IMR-90 (cell line): Measurements from ENCODE around the gene MYO5A. TPM values are rescaled to one million over a fixed set of nuclear protein-coding genes. Genes with fewer than 3 reads are reported as not detected.

Experiments used
- ATAC-seq: fragments of 200-7000 bp; cut with Tn5 transposase; 2 replicates; pipeline ENCODE4 v1.9.1; 2020; ENCODE audit warnings: low read depth, mild to moderate bottlenecking, moderate library complexity
- BruUV-seq: library from RNA; stranded (reverse); fragments of 400-500 nt; replicated peaks from 2 replicates; lab custom pipeline; 2021; lab: Mats Ljungman, UMichigan
- CTCF ChIA-PET: fragments of 300-600 bp; formaldehyde crosslinking; extraction: SDS; loops from one replicate; lab custom pipeline; 2021; ENCODE audit warnings: antibody characterized with exemption; lab: Yijun Ruan, JAX
- POLR2A ChIA-PET: fragments of 300-600 bp; sonication (Branson Sonifier 250); formaldehyde crosslinking; loops from one replicate; lab custom pipeline; 2022; ENCODE audit warnings: antibody characterized with exemption; ENCODE audit not compliant: unreplicated experiment; lab: Charles Lee
- DNase-seq: peaks from one replicate; pipeline ENCODE4 v3.0.0; 2013
- H2AFZ ChIP-seq: replicated peaks from 2 replicates; pipeline ENCODE3; 2013; ENCODE audit warnings: low read length, mild to moderate bottlenecking; ENCODE audit not compliant: poor library complexity
- H2AK5ac ChIP-seq: 2 replicates; pipeline ENCODE4 v1.6.1; 2013; ENCODE audit warnings: low read depth, low read length, inconsistent platforms
- H2AK9ac ChIP-seq: replicated peaks from 2 replicates; pipeline ENCODE3; 2013; ENCODE audit warnings: mild to moderate bottlenecking, low read depth, low read length, moderate library complexity; ENCODE audit not compliant: poor library complexity
- H2BK120ac ChIP-seq: 2 replicates; pipeline ENCODE4 v1.6.1; 2013; ENCODE audit warnings: low read depth, low read length, inconsistent platforms
- H2BK15ac ChIP-seq: 3 replicates; pipeline ENCODE4 v1.6.1; 2013; ENCODE audit warnings: low read depth, low read length, inconsistent platforms
- H2BK20ac ChIP-seq: 2 replicates; pipeline ENCODE4 v1.6.1; 2013; ENCODE audit warnings: low read depth, mild to moderate bottlenecking, inconsistent platforms, low read length, moderate library complexity
- H2BK5ac ChIP-seq: 2 replicates; pipeline ENCODE4 v1.6.1; 2013; ENCODE audit warnings: mild to moderate bottlenecking, low read depth, low read length, inconsistent platforms; ENCODE audit not compliant: poor library complexity, severe bottlenecking
- H3K14ac ChIP-seq: replicated peaks from 2 replicates; pipeline ENCODE4 v1.6.1; 2013; ENCODE audit warnings: low read depth, low read length, inconsistent platforms
- H3K18ac ChIP-seq: 2 replicates; pipeline ENCODE4 v1.6.1; 2013; ENCODE audit warnings: low read depth, low read length, control low read depth
- H3K23ac ChIP-seq: 2 replicates; pipeline ENCODE4 v1.6.1; 2013; ENCODE audit warnings: low read depth, low read length, inconsistent platforms
- H3K27ac ChIP-seq: 2 replicates; pipeline ENCODE4 v1.5.1; 2013; ENCODE audit warnings: mild to moderate bottlenecking, control low read depth, low read length; ENCODE audit not compliant: insufficient read depth
- H3K27me3 ChIP-seq: 2 replicates; pipeline ENCODE4 v1.6.1; 2013; ENCODE audit warnings: low read length; ENCODE audit not compliant: control insufficient read depth, insufficient read depth
- H3K36me3 ChIP-seq: 2 replicates; pipeline ENCODE4 v1.6.1; 2013; ENCODE audit warnings: low read length, mixed read lengths; ENCODE audit not compliant: control insufficient read depth, insufficient read depth
- H3K4ac ChIP-seq: 2 replicates; pipeline ENCODE4 v1.6.1; 2013; ENCODE audit warnings: low read depth, low read length, inconsistent platforms
- H3K4me1 ChIP-seq: 2 replicates; pipeline ENCODE4 v1.6.1; 2013; ENCODE audit warnings: low read length, mixed read lengths; ENCODE audit not compliant: control insufficient read depth, insufficient read depth
- H3K4me2 ChIP-seq: 2 replicates; pipeline ENCODE4 v1.6.1; 2013; ENCODE audit warnings: low read depth, mild to moderate bottlenecking, control low read depth, low read length, moderate library complexity
- H3K4me3 ChIP-seq: 2 replicates; pipeline ENCODE4 v1.5.1; 2013; ENCODE audit warnings: low read depth, mild to moderate bottlenecking, control low read depth, low read length, moderate library complexity; ENCODE audit not compliant: insufficient read depth
- H3K56ac ChIP-seq: 2 replicates; pipeline ENCODE4 v1.6.1; 2013; ENCODE audit warnings: low read length, inconsistent platforms; ENCODE audit not compliant: insufficient read depth; ENCODE audit errors: extremely low read depth
- H3K79me1 ChIP-seq, 2 experiments: 2 replicates each; pipeline ENCODE4 v1.6.1; 2013; ENCODE audit warnings: low read length in 2 of 2, inconsistent platforms in 1 of 2, low read depth in 1 of 2
- H3K9ac ChIP-seq: 2 replicates; pipeline ENCODE4 v1.6.1; 2013; ENCODE audit warnings: low read depth, low read length, control low read depth
- H3K9me1 ChIP-seq: 2 replicates; pipeline ENCODE4 v1.6.1; 2013; ENCODE audit warnings: low read length, inconsistent platforms; ENCODE audit not compliant: insufficient read depth
- H3K9me3 ChIP-seq: 2 replicates; pipeline ENCODE4 v1.6.1; 2013; ENCODE audit warnings: low read length; ENCODE audit not compliant: control insufficient read depth, insufficient read depth
- H4K20me1 ChIP-seq: 2 replicates; pipeline ENCODE4 v1.6.1; 2013; ENCODE audit warnings: low read length, inconsistent platforms; ENCODE audit not compliant: insufficient read depth
- H4K5ac ChIP-seq: 2 replicates; pipeline ENCODE4 v1.6.1; 2013; ENCODE audit warnings: mild to moderate bottlenecking, low read depth, low read length, control low read depth
- H4K8ac ChIP-seq, 2 experiments: 2 replicates each; pipeline ENCODE4 v1.6.1; 2013; ENCODE audit warnings: low read depth in 2 of 2, low read length in 2 of 2, control low read depth in 1 of 2, inconsistent platforms in 1 of 2
- H4K91ac ChIP-seq: 2 replicates; pipeline ENCODE4 v1.6.1; 2013; ENCODE audit warnings: low read depth, low read length, inconsistent platforms; ENCODE audit not compliant: insufficient read depth
- BHLHE40 ChIP-seq: fragments of 150-350 bp; IDR thresholded peaks from 2 replicates; pipeline ENCODE4 v1.6.1; 2016; ENCODE audit warnings: mild to moderate bottlenecking, low read depth, low read length
- CEBPB ChIP-seq: IDR thresholded peaks from 2 replicates; pipeline ENCODE4 v1.6.1; 2012; ENCODE audit warnings: low read depth, low read length, improper control_type of control experiment
- CHD1 ChIP-seq: IDR thresholded peaks from 2 replicates; pipeline ENCODE4 v1.6.1; 2012; ENCODE audit warnings: low read depth, low read length, improper control_type of control experiment
- FOS ChIP-seq: fragments of 150-350 bp; IDR thresholded peaks from 2 replicates; pipeline ENCODE4 v1.6.1; 2016; ENCODE audit warnings: low read depth, low read length
- NFE2L2 ChIP-seq: fragments of 150-350 bp; IDR thresholded peaks from 2 replicates; pipeline ENCODE4 v1.6.1; 2016; ENCODE audit warnings: low read depth, mild to moderate bottlenecking, low read length
- POLR2A ChIP-seq: IDR thresholded peaks from 2 replicates; pipeline ENCODE4 v1.6.1; 2012; ENCODE audit warnings: mild to moderate bottlenecking, low read depth, low read length
- RAD21 ChIP-seq: IDR thresholded peaks from 2 replicates; pipeline ENCODE4 v1.6.1; 2012; ENCODE audit warnings: low read length, improper control_type of control experiment
- RCOR1 ChIP-seq: IDR thresholded peaks from 2 replicates; pipeline ENCODE4 v1.6.1; 2012; ENCODE audit warnings: mild to moderate bottlenecking, low read length, improper control_type of control experiment; ENCODE audit not compliant: insufficient replicate concordance
- RFX5 ChIP-seq: IDR thresholded peaks from 2 replicates; pipeline ENCODE4 v1.8.0; 2012; ENCODE audit warnings: low read depth, mild to moderate bottlenecking, low read length, moderate library complexity
- SMC3 ChIP-seq: fragments of 150-350 bp; IDR thresholded peaks from 2 replicates; pipeline ENCODE4 v1.6.1; 2016; ENCODE audit warnings: low read depth, mild to moderate bottlenecking, antibody characterized with exemption, low read length, moderate library complexity
- USF2 ChIP-seq: fragments of 150-350 bp; IDR thresholded peaks from 2 replicates; pipeline ENCODE4 v1.6.1; 2017; ENCODE audit warnings: mild to moderate bottlenecking, antibody characterized with exemption, low read length, low read depth
- WGBS, 2 experiments: methylation state at CpG; one replicate each; pipeline versions ENCODE4 v1.1.5 to v1.1.7; 2013; ENCODE audit warnings: missing lambda C conversion rate in 2 of 2; ENCODE audit not compliant: insufficient read length in 1 of 2; ENCODE audit errors: extremely low coverage in 2 of 2; 5-methylcytosine and 5-hydroxymethylcytosine counted together
- dilution Hi-C: fragments of 300-500 bp; cut with HindIII; formaldehyde crosslinking; loops from one replicate; pipeline ENCODE4 v1.14.3; 2018; ENCODE audit warnings: low sequenced_read_pairs; ENCODE audit not compliant: unreplicated experiment
- in situ Hi-C: fragments of 300-500 bp; cut with MboI; formaldehyde crosslinking; loops from 3 replicates; pipeline ENCODE4 v1.14.3; 2019; ENCODE audit warnings: low sequenced_read_pairs, inconsistent platforms, mixed read lengths
- intact Hi-C: fragments of 100-400 bp; cut with micrococcal nuclease; formaldehyde crosslinking; loops from 2 replicates; pipeline ENCODE4 v1.10.0; 2022
- polyA plus RNA-seq, 3 experiments: library from polyadenylated mRNA; depleted of rRNA; stranded (reverse); fragments of >200 nt; gene quantifications; 2 replicates each; pipeline ENCODE4 v1.2.3, GENCODE V29; 2012; ENCODE audit warnings: low replicate concordance in 1 of 3
- total RNA-seq: library from RNA; depleted of rRNA; stranded (reverse); fragments of >200 nt; gene quantifications from 2 replicates; pipeline ENCODE4 v1.2.3, GENCODE V29; 2012
- TF ChIP-seq, protein P1 (sequence below): fragments of 150-350 bp; IDR thresholded peaks from 2 replicates; pipeline ENCODE4 v1.6.1; 2016; ENCODE audit warnings: low read depth, mild to moderate bottlenecking, low read length, moderate library complexity, borderline replicate concordance

MYO5A gene
- total and polyA plus RNA-seq, 2 of the 4 experiments (the other 2 are of a cell fraction): 19.4 to 69.2 TPM

- no peak overlapping the region for H3K4me3 ChIP-seq
- H2BK15ac ChIP-seq: no peak overlapping the region
- H3K9ac ChIP-seq: no peak overlapping the region
- in situ Hi-C loops (loop anchor here (10.0 kb wide), 1 partner anchor 396 kb away; no protein-coding TSS in a partner anchor), intact Hi-C loops (loop anchor here (5.0 kb wide), 1 partner anchor 188 kb away; the partner anchor contains the start of gene MYO5A), dilution Hi-C loops (no loop called here)
- no peak overlapping the region for H2BK5ac ChIP-seq
- no peaks in the 10 kb centered on the region for H3K27me3 ChIP-seq
- ChIA-PET POLR2A (no interaction called here), CTCF (no interaction called here)
- no peak overlapping the region for H3K56ac ChIP-seq
- H2BK120ac ChIP-seq: no peak overlapping the region
- no CpG with 5 or more reads among the region's 1 CpG for whole genome bisulfite sequencing, 2 experiments
- no peak overlapping the region for H4K5ac ChIP-seq
- no peak overlapping the region for H3K4me2 ChIP-seq
- no peaks in the 10 kb centered on the region; the same call in 1 of the 2 replicates for H4K20me1 ChIP-seq
- DNase-seq: no peak
- H2AFZ ChIP-seq: no peak overlapping the region
- no peak overlapping the region for H3K18ac ChIP-seq
- no peak overlapping the region for H3K14ac ChIP-seq
- peaks cover 7% of the 10 kb centered on the region; the same call in 1 of the 2 replicates for H3K4me1 ChIP-seq
- H3K9me1 ChIP-seq: peaks cover 7% of the 10 kb centered on the region
- no peak overlapping the region for H3K23ac ChIP-seq
- BruUV-seq: no TSS peak
- H2BK20ac ChIP-seq: no peak overlapping the region
- no peak for ATAC-seq
- no peaks in the 10 kb centered on the region for H3K79me1 ChIP-seq
- no peak overlapping the region for H2AK9ac ChIP-seq
- no peak overlapping the region for H2AK5ac ChIP-seq
- TF ChIP-seq, protein P1, sequence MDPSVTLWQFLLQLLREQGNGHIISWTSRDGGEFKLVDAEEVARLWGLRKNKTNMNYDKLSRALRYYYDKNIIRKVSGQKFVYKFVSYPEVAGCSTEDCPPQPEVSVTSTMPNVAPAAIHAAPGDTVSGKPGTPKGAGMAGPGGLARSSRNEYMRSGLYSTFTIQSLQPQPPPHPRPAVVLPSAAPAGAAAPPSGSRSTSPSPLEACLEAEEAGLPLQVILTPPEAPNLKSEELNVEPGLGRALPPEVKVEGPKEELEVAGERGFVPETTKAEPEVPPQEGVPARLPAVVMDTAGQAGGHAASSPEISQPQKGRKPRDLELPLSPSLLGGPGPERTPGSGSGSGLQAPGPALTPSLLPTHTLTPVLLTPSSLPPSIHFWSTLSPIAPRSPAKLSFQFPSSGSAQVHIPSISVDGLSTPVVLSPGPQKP: no peak
- no peak for TF ChIP-seq CEBPB
- no peak for TF ChIP-seq RFX5
- no peak for TF ChIP-seq FOS
- no peak for TF ChIP-seq BHLHE40
- TF ChIP-seq SMC3: no peak
- no peak for TF ChIP-seq RAD21
- no peak for TF ChIP-seq CHD1
- TF ChIP-seq NFE2L2: no peak
- TF ChIP-seq USF2: no peak
- no peak for TF ChIP-seq RCOR1
- TF ChIP-seq POLR2A: no peak
- no peak overlapping the region for H4K8ac ChIP-seq
- H3K27ac ChIP-seq: no peak overlapping the region
- H3K4ac ChIP-seq: no peak overlapping the region
- H3K9me3 ChIP-seq: no peaks in the 10 kb centered on the region
- H4K91ac ChIP-seq: no peak overlapping the region
- peaks cover 3% of the 10 kb centered on the region for H3K36me3 ChIP-seq
These were observed 189.8 kb downstream of the MYO5A start for GRCh38 chr15:52338891-52339290.
